ENCODE data around the gene PSME2.

DNA sequence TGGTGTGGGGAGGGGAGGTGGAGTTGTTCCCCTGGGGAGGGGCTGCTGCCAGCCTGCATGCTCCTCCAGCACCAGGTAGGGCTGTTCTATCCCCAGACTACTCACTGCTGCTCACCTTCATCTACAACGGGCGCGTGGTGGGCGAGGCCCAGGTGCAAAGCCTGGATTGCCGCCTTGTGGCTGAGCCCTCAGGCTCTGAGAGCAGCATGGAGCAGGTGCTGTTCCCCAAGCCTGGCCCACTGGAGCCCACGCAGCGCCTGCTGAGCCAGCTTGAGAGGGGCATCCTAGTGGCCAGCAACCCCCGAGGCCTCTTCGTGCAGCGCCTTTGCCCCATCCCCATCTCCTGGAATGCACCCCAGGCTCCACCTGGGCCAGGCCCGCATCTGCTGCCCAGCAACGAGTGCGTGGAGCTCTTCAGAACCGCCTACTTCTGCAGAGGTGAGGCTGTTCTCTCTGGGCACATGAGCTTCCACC, 18.1 kb upstream of the PSME2 start:
- no peak for TF ChIP-seq CTCF (IDR thresholded peaks at IDR 0.05)
- no peak for TF ChIP-seq REST (IDR thresholded peaks at IDR 0.05; ENCODE audit: insufficient read depth in 1 of 2, low read depth in 2 of 2, low read length in 1 of 2)
- no peak for TF ChIP-seq POLR2AphosphoS5 (IDR thresholded peaks at IDR 0.05; ENCODE audit: low read depth, low read length)
- no peak for TF ChIP-seq SIN3A (IDR thresholded peaks at IDR 0.05; ENCODE audit: borderline replicate concordance, insufficient read depth, low read depth, low read length)
